Left lobe of liver (tissue), 2 donors: Measurements from ENCODE around the gene TMEM178B. TPM values are rescaled to one million over a fixed set of nuclear protein-coding genes. Genes with fewer than 3 reads are reported as not detected.

Experiments used
- ATAC-seq: fragments of 200-7000 bp; cut with Tn5 transposase; one replicate; pipeline ENCODE4 v1.9.1; 2020; ENCODE audit warnings: mild to moderate bottlenecking, moderate library complexity
- DNase-seq: peaks from one replicate; pipeline ENCODE4 v3.0.0-alpha.2; 2020; ENCODE audit warnings: low spot score
- total RNA-seq: library from RNA; stranded (reverse); gene quantifications from one replicate; pipeline ENCODE4 v1.2.1, GENCODE V29; 2021
- donor health status: DM: no; HTN: no; CAD: no; lungs with moderate emphysema.
- donor health status: DM: no; HTN: yes; CAD: no.

TMEM178B gene
- total RNA-seq, 1 donor from 2014 or later, result not detected

DNA sequence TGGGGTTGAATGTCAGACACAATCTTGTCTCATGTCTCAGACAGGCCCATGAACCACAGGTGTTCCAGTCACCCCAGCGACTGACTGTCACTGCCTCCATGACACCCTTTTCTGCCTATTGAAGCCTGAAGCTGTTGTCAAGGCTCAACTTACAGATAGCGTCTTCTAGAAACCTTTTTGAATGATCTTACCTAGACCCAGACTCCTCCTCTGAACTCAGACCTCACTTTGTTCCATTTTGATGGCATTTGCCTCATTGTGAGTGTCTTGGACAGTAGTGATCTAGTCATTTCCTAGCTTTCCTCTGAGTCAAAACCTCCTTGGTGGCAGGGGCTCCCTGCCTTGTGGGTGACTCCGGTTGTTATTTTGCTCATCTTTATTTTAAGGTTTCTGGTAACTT is 379.0 kb downstream of the TMEM178B start:
- no peak for DNase-seq
- ATAC-seq, result no peak

DNA sequence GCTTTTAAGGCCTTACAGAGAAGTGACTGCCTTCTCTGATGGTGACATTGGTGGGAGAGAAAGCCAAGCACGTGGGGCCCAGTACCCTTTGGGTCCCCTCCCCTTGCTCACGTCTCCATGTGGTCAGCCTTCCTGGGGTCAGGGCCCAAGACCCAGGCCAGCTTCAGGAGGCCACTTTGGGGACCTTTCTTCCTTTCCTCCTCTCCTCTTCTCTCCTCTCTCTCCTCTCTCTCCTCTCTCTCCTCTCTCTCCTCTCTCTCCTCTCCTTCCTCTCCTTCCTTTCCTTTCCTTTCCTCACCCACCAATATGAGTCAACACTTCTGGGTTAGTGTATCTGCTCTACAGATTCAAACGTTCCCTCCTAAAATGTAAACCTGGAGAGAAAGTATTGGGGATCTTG is 380.5 kb downstream of the TMEM178B start:
- DNase-seq, result no peak
- no peak for ATAC-seq

DNA sequence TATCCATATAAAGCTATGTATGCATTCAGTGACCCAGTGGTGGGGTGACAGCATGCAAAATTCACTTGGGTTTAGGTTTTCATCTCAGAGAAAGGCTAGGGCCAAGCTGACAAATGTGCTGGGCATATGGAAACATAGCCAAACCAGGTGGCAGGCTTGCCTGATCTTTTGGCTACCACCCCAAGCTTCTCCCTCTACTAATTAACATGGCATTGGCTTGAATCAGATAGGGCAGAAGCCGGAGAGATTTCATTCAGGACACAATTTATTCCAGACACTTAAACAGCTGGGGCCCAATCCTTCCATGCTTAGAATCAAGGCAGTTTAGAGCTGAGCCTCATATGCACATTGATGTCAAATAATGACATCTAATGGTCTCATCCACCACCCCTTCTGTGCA is 381.9 kb downstream of the TMEM178B start:
- ATAC-seq (no peak), DNase-seq (no peak)

DNA sequence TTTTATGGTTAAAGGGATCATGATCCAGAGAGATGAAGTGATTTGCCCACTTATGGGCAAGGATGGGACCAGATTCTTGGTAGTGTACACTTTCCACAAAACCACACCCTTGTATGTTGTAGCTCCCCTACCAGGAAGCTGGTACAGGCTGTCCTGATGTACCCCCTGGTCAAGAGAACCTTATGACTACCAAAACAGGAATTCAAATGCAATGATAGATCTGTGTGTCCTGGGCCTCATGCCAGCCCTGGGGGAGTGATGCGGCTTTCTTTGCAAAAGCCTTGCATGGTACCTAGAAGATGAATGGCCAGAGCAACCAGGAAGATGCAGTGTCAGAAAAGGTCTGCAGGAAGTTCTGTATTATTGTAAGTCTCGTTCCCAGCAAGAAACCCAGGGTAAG is 382.4 kb downstream of the TMEM178B start:
- no peak for DNase-seq
- no peak for ATAC-seq

DNA sequence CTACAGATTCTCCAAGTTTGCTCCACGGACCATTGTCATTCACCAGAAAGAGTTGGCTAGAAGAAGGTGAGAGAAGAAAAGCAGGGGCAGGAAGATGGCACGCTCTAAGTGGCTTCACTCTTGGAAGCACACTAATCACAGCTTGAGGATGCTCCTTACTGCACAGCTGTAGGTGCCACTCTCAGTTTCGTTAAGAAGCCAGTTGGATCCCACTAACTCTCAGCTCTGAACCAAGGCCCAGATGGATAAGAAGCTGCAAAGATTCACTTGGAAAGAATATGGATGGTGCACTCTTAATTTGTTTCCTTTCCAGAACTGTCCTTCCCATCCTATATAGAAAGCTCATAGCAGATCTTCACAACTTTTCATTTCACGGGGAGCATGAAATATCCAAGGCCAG is 382.8 kb downstream of the TMEM178B start:
- DNase-seq (no peak), ATAC-seq (no peak)

DNA sequence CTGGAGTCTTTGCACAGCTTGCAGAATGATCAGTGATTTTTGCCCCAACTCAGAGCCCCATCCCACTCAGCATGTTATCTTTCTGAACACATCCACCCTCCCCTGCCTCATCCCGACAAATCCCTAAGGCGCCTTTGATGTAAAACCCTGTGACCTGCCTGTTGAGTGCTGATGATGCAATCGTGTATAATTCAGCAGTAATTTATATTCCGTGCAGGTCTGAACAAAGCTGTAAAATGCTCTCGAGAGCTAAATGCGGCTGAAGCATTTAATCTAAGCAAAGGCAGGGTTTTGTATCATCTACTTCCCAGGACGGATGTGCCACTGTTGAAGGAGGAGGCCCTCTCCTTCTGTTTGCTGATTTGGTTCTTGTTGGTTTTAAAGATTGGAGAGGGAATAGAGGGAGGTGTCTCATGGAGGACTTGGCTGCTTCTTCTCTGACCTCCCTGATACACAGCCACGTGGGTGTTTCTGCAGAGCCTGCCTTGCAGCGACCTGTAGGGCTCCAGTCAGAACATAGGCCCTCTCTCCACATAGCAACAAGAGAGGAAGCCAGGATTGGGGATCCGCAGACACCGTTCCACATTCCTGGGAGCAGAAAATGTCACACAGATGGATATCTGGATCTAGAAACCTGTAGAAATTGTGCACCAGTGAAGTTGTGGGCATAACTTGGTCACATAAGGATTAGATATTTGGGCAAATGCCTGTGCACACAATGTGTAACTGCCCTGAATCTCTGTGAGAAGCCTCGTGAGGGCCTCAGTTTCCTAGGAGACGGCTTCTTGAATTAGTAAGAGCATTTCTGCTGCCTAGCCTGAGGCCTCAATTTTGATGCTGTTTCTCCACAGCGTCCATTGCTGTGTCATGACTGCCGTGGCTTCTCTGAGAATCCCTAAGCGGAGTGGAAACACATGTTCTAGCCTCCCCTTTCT is 387.2 kb downstream of the TMEM178B start:
- no peak for ATAC-seq

DNA sequence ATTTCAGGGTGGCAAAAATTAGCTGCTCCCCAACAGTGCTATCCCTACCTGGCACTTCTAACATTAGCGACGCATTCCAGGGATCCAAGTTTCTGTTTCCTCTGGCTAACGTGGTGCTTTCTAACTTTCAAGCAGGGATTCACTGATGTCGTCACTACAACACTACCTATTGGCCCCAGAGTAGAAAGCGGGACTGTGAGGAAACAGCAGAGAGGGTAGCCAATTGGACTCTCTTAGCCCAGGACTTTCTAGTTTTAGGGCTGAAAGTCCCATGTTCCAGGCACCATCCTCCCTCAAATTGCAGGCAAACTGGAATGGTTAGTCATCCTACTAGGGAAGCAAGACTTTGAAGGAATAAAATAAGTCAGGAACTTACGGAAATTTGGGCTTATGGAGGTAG is 388.1 kb downstream of the TMEM178B start:
- ATAC-seq, result peak; percentile 85
- DNase-seq, result peak; percentile 83

More for the DNA sequence above, 387.2 kb downstream of the TMEM178B start:
- no peak for DNase-seq

DNA sequence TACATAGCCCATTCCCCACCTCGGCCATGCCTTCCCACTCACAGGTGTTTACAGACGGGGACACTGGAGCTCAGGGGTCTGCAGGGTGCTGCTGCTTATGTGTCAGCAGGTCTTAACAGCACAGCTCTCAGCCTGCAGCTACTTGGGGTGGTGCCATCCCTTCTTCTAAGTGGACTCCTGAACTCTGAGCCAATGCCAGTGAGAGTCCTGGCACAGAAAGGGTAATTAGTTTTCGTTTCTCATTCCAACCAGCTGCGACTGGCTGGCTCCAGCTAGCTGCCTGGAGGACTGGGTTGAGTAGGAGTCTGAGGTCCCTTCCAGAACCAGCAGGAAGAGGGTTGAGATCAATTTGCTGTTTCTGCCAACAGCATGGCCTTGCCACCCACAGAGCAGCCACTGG is 389.1 kb downstream of the TMEM178B start:
- ATAC-seq, result peak; percentile 77
- peak; percentile 86 for DNase-seq

DNA sequence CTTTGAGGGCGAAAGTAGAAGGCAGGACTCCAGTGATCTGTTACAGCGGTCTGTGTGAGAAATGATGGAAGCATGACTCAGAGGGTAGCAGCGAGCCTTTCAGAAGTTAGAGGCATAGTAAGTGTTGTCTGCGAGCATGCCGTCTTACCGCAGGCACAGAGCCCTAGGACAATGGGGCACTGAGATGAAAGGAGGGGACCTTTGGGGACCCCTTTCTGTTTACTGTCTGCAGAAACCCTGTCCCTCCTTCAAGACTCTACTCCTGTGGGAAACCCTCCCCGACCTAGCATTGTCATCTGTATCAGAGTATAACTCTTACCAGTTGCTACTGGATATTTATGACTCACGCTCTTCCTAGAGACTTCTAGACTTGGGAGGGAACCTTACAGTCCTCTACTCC is 390.1 kb downstream of the TMEM178B start:
- ATAC-seq (no peak), DNase-seq (no peak)

DNA sequence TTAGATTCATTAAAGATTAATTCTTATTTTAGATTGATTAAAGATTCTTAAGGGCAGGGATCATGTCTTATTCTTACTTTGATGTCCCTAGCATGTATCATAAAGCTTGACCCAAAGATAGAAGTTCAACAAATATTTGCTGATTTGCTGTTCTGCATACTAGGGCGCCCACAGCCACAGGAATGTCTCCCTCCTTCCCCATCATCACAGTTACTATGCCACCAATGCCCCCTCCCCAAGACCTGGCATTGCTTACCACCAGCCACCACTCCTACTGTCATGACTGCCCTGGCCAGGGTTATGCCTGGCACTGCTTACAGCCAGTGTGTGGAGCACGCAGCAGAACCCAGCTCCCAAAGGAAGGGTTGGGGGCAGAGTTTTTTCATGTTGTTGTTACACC is 390.7 kb downstream of the TMEM178B start:
- DNase-seq (no peak), ATAC-seq (no peak)

DNA sequence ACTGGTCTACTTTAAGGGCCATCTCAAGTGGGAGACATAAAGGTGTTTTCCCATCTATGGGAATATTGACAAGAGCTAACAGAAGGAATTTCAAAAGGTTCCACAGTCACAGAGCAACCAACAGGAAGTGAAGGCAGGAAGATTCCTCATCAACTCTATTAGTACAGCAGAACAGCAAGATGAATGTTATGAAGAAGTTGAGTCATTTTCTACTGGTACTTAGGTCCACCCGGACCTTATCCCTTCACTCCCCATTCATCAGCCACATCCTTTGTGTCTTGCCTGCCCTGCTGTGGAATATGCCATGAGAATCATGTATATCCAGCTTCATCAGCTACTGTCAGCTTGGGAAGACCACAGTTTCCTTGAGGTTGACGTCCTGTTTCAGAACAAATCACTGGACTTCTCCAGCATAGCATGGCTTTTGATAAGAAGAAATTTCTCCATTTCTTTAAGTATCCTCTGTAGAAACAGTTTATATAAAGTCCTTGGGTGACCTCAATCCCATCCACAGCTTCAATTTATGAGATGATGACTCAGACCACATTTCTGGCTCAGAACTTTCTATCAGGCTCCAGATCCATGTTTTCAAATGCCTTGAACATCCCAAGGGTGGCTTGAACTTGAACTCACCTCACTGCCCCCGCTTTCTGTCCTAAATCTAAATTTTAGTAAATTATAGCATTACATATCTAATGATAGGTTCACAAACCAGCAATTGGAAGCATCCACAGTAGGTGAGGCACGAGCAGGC is 392.5 kb downstream of the TMEM178B start:
- ATAC-seq (no peak), DNase-seq (no peak)

DNA sequence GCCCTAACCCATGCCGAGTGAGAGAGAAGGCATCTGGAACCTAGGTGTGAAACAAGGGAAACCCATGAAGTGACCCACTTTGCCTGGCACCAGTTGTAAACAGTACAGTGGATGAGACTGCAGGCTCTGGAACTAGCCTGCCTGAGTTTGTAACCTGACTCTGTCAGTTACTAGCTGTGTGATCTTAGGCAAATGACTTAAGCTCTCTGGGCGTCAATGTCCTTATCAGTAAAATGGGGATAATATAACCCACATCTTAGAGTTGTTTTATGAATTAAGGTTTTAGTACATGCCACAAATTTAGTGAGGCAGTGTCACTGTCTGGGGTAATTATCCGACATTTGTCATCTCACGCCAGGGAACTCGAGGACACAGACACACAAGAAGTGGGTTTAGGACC is 394.5 kb downstream of the TMEM178B start:
- DNase-seq, result no peak

DNA sequence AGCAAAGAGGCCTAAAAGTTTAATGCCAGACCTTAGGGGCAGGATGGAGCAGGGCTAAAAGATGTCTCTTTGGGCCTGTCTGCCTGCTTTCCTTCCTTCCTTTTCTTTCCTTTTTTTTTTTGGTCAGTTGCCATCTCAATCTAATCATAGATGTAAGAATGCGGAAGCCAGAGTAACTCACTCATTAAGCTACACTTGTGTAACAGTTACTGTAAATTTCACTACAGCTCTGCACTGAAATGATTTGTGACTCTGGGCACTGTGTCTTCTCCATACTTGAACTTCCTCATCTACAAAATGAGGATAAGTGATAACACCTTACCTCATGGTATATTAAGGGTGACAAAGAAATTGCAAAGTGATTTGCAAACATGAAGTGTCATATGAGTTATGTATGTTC is 401.8 kb downstream of the TMEM178B start:
- no peak for ATAC-seq
- no peak for DNase-seq

More for the DNA sequence above, 394.5 kb downstream of the TMEM178B start:
- no peak for ATAC-seq

DNA sequence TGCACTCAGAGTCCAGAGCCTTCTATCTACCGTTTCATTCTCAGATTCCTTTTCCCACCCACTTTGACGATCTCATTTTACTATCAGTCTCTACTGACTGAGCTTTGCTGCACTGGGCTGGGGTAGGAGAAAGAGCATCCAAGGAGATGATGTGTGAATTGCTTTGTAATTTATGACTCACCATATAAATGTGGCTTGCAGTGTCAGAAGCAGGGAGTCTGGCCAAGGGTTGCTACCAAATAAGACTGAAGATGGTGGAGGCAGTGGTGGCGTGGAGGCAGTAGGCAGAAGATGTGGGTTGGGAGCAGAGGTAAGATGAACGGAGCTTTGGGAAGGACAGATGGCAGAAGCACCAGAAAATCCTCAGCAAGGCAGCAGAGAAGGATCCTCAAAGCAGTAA is 404.0 kb downstream of the TMEM178B start:
- DNase-seq (no peak), ATAC-seq (no peak)

DNA sequence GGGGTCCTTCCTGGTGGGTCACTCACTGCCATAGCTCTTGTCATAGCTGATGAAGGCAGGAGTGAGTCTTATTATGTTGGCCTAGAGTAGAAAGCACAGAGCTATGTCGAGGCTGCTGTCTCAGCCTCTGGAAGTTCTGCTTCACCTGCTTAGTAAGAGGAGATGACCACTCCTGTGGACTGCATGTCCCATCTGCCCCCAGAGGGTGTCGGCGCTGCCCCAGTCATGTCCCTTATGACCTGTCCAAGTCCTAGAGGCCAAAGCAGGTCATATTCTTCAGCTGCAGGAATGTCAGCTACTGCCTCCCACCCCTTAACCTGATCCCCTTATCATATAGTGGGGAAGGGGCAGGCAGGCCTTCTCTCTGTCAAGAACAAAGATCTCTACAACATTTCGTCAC is 405.0 kb downstream of the TMEM178B start:
- ATAC-seq (no peak), DNase-seq (no peak)

DNA sequence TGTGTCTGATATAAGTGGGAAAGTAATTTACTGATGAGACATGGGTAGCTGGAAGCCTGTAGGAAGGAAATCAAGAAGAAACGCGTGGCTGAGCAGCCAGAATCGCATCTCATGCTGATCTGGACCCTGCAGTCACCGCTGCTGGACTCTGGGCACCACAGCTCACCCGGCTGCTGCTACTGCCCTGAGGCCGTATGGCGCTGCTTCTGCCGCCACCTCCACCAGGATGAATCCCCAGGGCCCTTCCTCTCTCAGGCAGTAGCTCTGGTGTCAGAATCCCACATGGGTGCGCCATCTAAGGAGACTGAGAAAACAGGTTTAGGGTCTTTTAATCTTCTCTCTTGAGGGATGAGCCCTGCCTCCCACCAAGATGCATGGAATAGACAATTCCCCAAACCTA is 407.1 kb downstream of the TMEM178B start:
- no peak for ATAC-seq
- no peak for DNase-seq

DNA sequence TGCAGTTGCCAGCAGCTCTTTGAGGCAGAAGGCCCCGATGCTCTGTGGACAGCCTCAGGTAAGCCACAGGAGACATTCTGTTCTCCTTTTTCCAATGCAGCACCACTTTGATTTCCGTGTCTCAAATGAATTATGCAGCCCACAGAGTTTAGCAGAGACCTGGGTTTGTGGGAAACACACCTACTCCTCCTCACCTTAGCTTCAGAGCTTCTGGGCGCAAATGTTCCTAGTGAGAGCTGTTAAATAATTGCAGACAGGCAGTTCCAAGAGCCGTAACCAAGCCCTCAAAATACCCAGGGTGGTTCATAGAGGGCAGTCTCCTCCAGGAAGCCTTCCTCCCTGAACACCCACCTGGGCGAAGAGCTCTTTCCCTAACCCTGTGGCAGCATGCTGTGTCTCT is 408.1 kb downstream of the TMEM178B start:
- no peak for DNase-seq
- ATAC-seq, result no peak

DNA sequence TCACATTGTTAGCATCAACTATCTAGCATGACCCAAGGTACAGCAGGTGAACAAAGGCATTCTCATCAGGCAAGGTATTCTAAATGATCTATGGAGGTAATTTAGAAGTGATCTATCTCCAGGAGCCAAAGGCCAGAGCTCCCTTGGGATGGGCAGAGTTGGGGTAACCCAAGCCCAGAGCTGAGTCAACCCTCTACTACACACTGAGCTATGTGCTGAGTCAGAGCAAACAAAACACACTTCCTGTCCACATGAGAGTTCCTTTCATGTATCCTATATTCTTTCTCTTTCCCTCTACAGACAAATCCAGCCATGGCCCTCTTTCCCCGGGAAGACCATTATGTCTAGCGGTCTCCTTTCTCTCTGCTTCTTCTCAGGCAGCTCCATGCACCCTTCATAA is 409.2 kb downstream of the TMEM178B start:
- DNase-seq, result no peak
- no peak for ATAC-seq

DNA sequence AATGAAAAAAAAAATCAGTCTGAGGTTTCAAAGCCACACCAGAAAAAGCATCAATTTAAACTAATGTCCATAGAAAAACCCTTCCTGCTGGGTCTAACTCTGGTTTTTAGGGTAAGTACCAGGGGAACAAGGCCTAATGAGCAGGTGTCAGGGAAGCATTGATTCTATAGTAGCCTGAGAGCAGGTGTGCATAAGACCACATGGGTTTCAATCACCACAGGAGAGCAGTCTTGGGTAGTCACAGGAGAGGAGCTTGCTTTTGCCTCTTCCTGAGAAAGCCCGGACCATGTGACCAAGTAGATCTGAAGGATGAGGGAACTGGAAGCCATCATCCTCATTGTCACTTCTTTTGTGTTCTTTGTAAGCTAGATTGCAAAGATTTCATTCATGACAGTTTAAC is 411.0 kb downstream of the TMEM178B start:
- DNase-seq, result no peak
- ATAC-seq, result no peak

DNA sequence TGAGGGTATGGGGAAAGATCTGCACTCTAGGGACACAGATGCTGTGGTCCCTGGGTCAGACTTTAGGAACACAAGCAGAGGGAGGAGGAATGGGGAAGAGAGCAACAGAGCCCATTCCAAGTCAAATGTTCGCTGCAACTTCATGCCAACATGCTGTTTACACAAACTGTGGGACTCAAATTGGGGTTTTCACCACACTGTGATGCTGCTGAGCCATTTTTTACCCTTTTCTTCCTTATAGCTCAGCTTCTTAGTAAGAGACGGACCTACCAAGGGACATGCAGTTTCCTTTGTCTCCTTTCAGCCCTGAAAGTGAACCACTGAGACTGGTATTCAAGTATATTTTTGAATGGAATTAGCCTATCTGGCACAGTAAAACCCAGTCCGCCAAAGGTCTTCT is 413.1 kb downstream of the TMEM178B start:
- no peak for ATAC-seq
- no peak for DNase-seq

DNA sequence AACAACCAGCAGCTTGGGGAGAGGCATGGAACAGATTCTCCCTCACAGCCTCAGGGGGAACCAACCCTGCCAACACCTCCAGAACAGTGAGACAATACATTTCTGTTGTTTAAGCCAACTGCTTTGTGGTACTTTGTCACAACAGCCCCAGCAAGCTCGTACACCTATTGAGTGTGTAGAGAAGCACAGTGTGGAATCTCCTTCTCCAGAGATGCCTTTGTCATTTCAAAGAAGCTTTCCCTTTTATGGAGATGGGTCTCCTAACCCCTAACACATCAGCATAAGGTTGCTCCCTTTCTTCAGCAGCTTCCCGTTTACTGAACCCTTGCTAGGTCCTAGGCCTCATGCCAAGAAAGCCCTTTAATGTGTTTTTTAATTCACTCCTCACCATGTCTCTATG is 416.6 kb downstream of the TMEM178B start:
- DNase-seq, result no peak
- ATAC-seq, result no peak

DNA sequence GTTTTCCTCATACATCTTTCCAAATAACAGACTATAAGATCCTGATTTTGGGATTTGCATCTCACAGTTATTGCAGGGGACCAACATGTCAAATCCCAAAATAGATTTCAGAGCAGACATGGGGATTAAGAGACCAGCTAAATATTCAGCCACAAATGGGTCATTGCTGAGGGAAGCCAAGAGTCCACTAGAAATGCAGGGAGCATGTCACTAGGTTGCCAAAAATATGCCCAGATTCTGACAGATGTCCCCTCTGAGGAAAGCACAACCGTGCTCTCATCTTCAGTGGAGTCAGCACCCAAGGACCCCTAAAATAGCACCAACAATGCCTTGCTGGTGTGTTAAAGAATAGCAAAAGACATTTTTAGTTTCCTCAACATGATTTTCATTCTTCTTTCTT is 421.2 kb downstream of the TMEM178B start:
- DNase-seq (no peak), ATAC-seq (no peak)
